ENCODE measurements around the gene TTC7B. TPM values are rescaled to one million over a fixed set of nuclear protein-coding genes. Genes with fewer than 3 reads are reported as not detected.

Gene TTC7B
- total RNA-seq, 1 donor: 24.9 TPM

GRCh38 chr14:90544566-90544965 lies 271.7 kb downstream of the TTC7B start:
- TF ChIP-seq CTCF (IDR thresholded peaks at IDR 0.05; ENCODE audit: insufficient read depth, low read length): no peak
- no peak overlapping the region for H3K4me3 ChIP-seq (ENCODE audit: low read depth, low read length)
- no peak for DNase-seq (ENCODE audit: low read depth)

- no peak overlapping the region for H3K4me3 ChIP-seq (ENCODE audit: low read depth, low read length)
- no peak for TF ChIP-seq CTCF (IDR thresholded peaks at IDR 0.05; ENCODE audit: insufficient read depth, low read length)
- DNase-seq (ENCODE audit: low read depth): no peak
These were observed 272.4 kb downstream of the TTC7B start for GRCh38 chr14:90543876-90544275.

- DNase-seq (ENCODE audit: low read depth): no peak
- TF ChIP-seq CTCF (IDR thresholded peaks at IDR 0.05; ENCODE audit: insufficient read depth, low read length): no peak
- H3K4me3 ChIP-seq (ENCODE audit: low read depth, low read length): no peak overlapping the region
These were observed 275.1 kb downstream of the TTC7B start for GRCh38 chr14:90541076-90541634.

GRCh38 chr14:90540437-90540836 lies 275.8 kb downstream of the TTC7B start:
- no peak for TF ChIP-seq CTCF (IDR thresholded peaks at IDR 0.05; ENCODE audit: insufficient read depth, low read length)
- no peak overlapping the region for H3K4me3 ChIP-seq (ENCODE audit: low read depth, low read length)
- no peak for DNase-seq (ENCODE audit: low read depth)

GRCh38 chr14:90539996-90540395 lies 276.2 kb downstream of the TTC7B start:
- no peak for DNase-seq (ENCODE audit: low read depth)
- H3K4me3 ChIP-seq (ENCODE audit: low read depth, low read length): no peak overlapping the region
- TF ChIP-seq CTCF (IDR thresholded peaks at IDR 0.05; ENCODE audit: insufficient read depth, low read length): no peak

- DNase-seq (ENCODE audit: low read depth): no peak
- no peak overlapping the region for H3K4me3 ChIP-seq (ENCODE audit: low read depth, low read length)
- no peak for TF ChIP-seq CTCF (IDR thresholded peaks at IDR 0.05; ENCODE audit: insufficient read depth, low read length)
These were observed 276.8 kb downstream of the TTC7B start for GRCh38 chr14:90539496-90539775.
